Mucosa of descending colon (tissue), 3 donors: Measurements from ENCODE around the gene CPNE7. TPM values are rescaled to one million over a fixed set of nuclear protein-coding genes. Genes with fewer than 3 reads are reported as not detected.

Experiments used
- ATAC-seq: fragments of 200-7000 bp; cut with Tn5 transposase; one replicate; pipeline ENCODE4 v1.9.1; 2020; ENCODE audit warnings: mild to moderate bottlenecking, moderate library complexity
- DNase-seq, 3 donors: peaks; one replicate each; pipeline ENCODE4 v3.0.0-alpha.2; 2020
- H3K36me3 ChIP-seq: fragments of 200-600 bp; one replicate; pipeline ENCODE4 v1.8.0; 2021; ENCODE audit warnings: low read depth, mild to moderate bottlenecking
- H3K4me1 ChIP-seq: fragments of 200-600 bp; one replicate; pipeline ENCODE4 v1.8.0; 2021; ENCODE audit warnings: low read depth, mild to moderate bottlenecking
- H3K4me3 ChIP-seq: fragments of 200-600 bp; one replicate; pipeline ENCODE4 v1.8.0; 2021; ENCODE audit warnings: mild to moderate bottlenecking
- H3K9me3 ChIP-seq: fragments of 200-600 bp; one replicate; pipeline ENCODE4 v1.8.0; 2021; ENCODE audit warnings: mild to moderate bottlenecking
- intact Hi-C, 2 donors: fragments of 100-400 bp; cut with DNase I in 1 of 2; cut with micrococcal nuclease in 1 of 2; formaldehyde crosslinking; loops; one replicate each; pipeline versions ENCODE4 v1.11.0 to v1.11.1; 2022; cut with DNase I, micrococcal nuclease
- total RNA-seq, 3 donors: library from RNA; stranded (reverse); fragmentation: NEBNext Ultra II Directional in 2 of 3; extraction: Animal tissue kit (Norgen Biotek cat#: 25700) in 2 of 3; gene quantifications; one replicate each; pipeline versions ENCODE4 v1.2.1 to v1.2.4, GENCODE V29; 2021 to 2023
- TF ChIP-seq, protein P1 (sequence below): fragments of 200-600 bp; IDR thresholded peaks from one replicate; pipeline ENCODE4 v1.8.0; 2022; ENCODE audit warnings: antibody characterized with exemption, mild to moderate bottlenecking
- donor health status: DM: no; HTN: no; CAD: no; lungs with moderate emphysema.
- donor health status: DM: no; HTN: no; CAD: no.
- donor health status: DM: no; HTN: yes; CAD: no.

Gene CPNE7
- total RNA-seq, 3 donors from 2014 or later, result 0.72 to 2.0 (median 0.79) TPM

DNA sequence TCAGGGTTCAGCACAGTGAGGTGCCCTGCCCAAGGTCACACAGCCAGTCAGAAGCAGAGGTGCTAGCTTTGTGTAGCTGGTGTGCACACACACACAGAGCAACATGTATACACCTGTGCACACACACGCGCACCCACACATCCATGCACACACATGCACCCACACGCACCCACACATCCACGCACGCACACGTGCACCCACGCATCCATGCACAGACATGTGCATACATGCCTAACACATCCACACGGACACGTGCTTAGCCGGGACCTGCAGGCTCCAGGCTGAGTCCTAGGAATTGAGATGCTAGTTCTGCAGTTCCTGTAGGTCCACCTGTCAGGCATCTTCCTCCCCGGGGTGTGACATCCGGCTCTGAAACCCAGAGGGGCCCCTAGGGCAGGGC is 24.9 kb downstream of the CPNE7 start:
- no peaks in the 10 kb centered on the region for H3K36me3 ChIP-seq
- ATAC-seq, result peak; percentile 9
- intact Hi-C loops, result no loop called here

GRCh38 chr16:89600956-89601355 is 25.4 kb downstream of the CPNE7 start:
- ATAC-seq, result no peak
- Histone ChIP-seq H3K36me3 (no peaks in the 10 kb centered on the region), H3K4me3 (no peak overlapping the region), H3K4me1 (no peaks in the 10 kb centered on the region), H3K9me3 (no peaks in the 10 kb centered on the region)
- intact Hi-C loops, result no loop called here
- TF ChIP-seq, protein P1, sequence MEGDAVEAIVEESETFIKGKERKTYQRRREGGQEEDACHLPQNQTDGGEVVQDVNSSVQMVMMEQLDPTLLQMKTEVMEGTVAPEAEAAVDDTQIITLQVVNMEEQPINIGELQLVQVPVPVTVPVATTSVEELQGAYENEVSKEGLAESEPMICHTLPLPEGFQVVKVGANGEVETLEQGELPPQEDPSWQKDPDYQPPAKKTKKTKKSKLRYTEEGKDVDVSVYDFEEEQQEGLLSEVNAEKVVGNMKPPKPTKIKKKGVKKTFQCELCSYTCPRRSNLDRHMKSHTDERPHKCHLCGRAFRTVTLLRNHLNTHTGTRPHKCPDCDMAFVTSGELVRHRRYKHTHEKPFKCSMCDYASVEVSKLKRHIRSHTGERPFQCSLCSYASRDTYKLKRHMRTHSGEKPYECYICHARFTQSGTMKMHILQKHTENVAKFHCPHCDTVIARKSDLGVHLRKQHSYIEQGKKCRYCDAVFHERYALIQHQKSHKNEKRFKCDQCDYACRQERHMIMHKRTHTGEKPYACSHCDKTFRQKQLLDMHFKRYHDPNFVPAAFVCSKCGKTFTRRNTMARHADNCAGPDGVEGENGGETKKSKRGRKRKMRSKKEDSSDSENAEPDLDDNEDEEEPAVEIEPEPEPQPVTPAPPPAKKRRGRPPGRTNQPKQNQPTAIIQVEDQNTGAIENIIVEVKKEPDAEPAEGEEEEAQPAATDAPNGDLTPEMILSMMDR, result no peak
- no peak for DNase-seq

More for the DNA sequence above, 24.9 kb downstream of the CPNE7 start:
- no peak for DNase-seq
- Histone ChIP-seq H3K4me3 (no peak overlapping the region), H3K9me3 (no peaks in the 10 kb centered on the region), H3K4me1 (no peaks in the 10 kb centered on the region)
- TF ChIP-seq, protein P1, result no peak

DNA sequence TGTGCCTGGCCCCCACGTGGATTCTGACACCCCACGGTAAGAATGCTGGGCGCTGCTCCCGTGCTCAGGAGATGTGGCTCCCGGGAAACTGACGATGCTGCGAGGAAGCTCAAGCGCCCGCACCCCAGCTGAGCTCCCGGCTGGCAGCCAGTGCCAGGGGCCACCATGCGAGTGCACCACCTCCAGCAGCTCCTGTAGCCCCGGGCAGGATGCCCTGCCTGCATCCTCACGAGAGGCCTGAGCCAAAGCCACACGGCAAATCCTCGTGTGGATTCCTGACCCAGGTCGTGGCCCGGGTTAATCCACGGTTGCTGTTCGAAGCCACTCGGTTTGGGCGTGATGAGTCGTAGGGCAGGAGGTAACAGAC is 26.3 kb downstream of the CPNE7 start:
- TF ChIP-seq, protein P1, result no peak
- Histone ChIP-seq H3K9me3 (no peaks in the 10 kb centered on the region), H3K36me3 (no peaks in the 10 kb centered on the region), H3K4me1 (no peaks in the 10 kb centered on the region), H3K4me3 (no peak overlapping the region)
- ATAC-seq, result no peak
- no peak for DNase-seq
- intact Hi-C loops, result no loop called here

GRCh38 chr16:89602273-89602951 is 26.9 kb downstream of the CPNE7 start:
- Histone ChIP-seq H3K36me3 (no peaks in the 10 kb centered on the region), H3K9me3 (no peaks in the 10 kb centered on the region), H3K4me3 (no peak overlapping the region), H3K4me1 (no peaks in the 10 kb centered on the region)
- intact Hi-C loops, result no loop called here
- DNase-seq (no peak), ATAC-seq (peak; percentile 57)
- TF ChIP-seq, protein P1, result no peak

- TF ChIP-seq, protein P1, result no peak
- intact Hi-C loops, result no loop called here
- no peaks in the 10 kb centered on the region for H3K4me1 ChIP-seq
- no peak for DNase-seq
- peak; percentile 6 for ATAC-seq
- no peak overlapping the region for H3K4me3 ChIP-seq
- no peaks in the 10 kb centered on the region for H3K9me3 ChIP-seq
- no peaks in the 10 kb centered on the region for H3K36me3 ChIP-seq
Observed at GRCh38 chr16:89602952-89603590, 27.5 kb downstream of the CPNE7 start.
